Right atrium auricular region (tissue), 2 donors: ENCODE data around the gene PM20D1. TPM values are rescaled to one million over a fixed set of nuclear protein-coding genes. Genes with fewer than 3 reads are reported as not detected.
A peak's percentile ranks its signal among the peaks of the same experiment; 100 is the strongest.

Experiments used
- DNase-seq: peaks from one replicate; pipeline ENCODE4 v3.0.0-alpha.2; 2019; ENCODE audit warnings: low spot score
- H3K27ac ChIP-seq, 2 donors: fragments of 200-600 bp; sonication (generic); 1 replicate in 1 of 2; 2 replicates in 1 of 2; pipeline ENCODE4 v1.5.1; 2016 to 2019
- H3K27me3 ChIP-seq, 2 donors: fragments of 200-600 bp; sonication (generic); one replicate each; pipeline versions ENCODE4 v1.5.1 to v1.6.0; 2017 to 2019
- H3K36me3 ChIP-seq: fragments of 200-600 bp; sonication (generic); one replicate; pipeline ENCODE4 v1.5.1; 2016
- H3K4me1 ChIP-seq, 2 donors: fragments of 200-600 bp; sonication (generic); one replicate each; pipeline versions ENCODE4 v1.5.1 to v1.6.0; 2017 to 2019
- H3K4me3 ChIP-seq, 2 donors: fragments of 200-600 bp; sonication (generic); 1 replicate in 1 of 2; 2 replicates in 1 of 2; pipeline ENCODE4 v1.5.1; 2017 to 2019; ENCODE audit warnings: mild to moderate bottlenecking in 1 of 2, moderate library complexity in 1 of 2
- H3K9me3 ChIP-seq, 2 donors: fragments of 200-600 bp; sonication (generic); one replicate each; pipeline ENCODE4 v1.5.1; 2019
- total RNA-seq, 2 donors: library from RNA; depleted of rRNA; stranded (reverse); fragments of >200 nt; gene quantifications; one replicate each; pipeline ENCODE4 v1.1.0, GENCODE V29; 2016
- TF ChIP-seq, protein P1 (sequence below), 2 donors: fragments of 200-600 bp; sonication (generic); IDR thresholded peaks; one replicate each; pipeline ENCODE4 v1.5.1; 2019; ENCODE audit warnings: antibody characterized with exemption in 2 of 2

Gene PM20D1
- total RNA-seq, 2 donors from 2014 or later: 1.2 to 1.4 TPM

DNA sequence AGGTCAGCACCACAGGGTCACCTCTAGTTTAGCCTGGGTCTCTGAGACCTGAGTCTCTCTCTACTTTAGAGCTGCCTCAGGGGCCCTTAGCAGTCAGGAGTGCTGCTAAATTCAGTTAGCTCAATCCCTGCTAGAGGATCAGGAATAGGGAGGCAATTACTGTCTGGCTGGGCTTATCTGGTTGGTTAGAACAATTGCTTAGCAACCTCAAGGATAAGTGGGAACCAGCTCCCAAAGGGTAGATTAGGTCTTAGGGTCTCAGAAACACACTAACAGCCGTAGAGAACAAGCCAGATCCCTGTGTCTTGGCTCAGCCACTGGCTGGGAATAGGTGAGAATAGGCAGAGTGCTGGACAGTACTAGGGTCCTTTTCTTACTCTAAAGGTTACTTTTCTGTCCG lies 7.7 kb downstream of the PM20D1 start:
- no peaks in the 10 kb centered on the region for H3K27me3 ChIP-seq
- DNase-seq: no peak
- H3K27ac ChIP-seq: peak overlapping the region; percentile 44 to 48

DNA sequence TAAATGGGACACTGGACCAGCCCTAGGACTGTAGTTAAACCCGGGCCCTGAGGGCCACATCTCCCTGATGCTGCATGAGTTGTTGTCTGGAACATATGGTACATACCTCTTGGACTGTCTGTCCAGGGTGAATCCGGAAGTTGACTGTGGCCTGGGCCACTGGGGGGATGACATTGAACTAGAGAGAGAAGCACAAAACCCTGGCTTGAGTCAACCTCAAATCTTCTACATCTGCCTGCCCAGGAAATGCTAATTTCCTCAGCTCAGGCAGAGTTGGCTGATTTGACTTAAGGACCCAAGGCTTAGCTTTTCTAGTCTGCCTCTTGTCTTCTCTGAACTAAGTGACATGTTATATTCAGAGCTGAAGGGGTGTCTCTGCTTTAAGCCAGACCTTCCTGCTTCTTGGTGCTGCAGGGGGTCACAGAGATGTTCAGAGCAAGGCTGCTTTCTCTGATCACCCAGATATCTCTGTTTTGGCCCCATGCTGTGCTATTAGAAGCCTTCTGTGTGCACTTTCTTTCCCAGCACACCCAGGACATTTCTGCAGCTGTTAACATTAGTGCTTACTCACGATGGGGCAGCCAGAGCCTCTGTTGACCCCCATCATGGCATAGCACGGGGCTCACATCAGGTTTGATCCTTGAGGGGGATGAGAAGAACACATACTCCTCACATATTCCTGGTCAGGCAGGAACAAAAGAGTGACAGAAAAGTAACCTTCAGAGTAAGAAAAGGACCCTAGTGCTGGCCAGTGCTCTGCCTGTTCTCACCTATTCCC lies 9.6 kb downstream of the PM20D1 start:
- peaks cover 2 to 11% of the 10 kb centered on the region in 2 donors for H3K4me1 ChIP-seq
- H3K9me3 ChIP-seq: no peaks in the 10 kb centered on the region
- H3K27ac ChIP-seq: no peak overlapping the region
- no peaks in the 10 kb centered on the region for H3K27me3 ChIP-seq
- H3K4me3 ChIP-seq: no peak overlapping the region
- no peaks in the 10 kb centered on the region for H3K36me3 ChIP-seq
- TF ChIP-seq, protein P1, sequence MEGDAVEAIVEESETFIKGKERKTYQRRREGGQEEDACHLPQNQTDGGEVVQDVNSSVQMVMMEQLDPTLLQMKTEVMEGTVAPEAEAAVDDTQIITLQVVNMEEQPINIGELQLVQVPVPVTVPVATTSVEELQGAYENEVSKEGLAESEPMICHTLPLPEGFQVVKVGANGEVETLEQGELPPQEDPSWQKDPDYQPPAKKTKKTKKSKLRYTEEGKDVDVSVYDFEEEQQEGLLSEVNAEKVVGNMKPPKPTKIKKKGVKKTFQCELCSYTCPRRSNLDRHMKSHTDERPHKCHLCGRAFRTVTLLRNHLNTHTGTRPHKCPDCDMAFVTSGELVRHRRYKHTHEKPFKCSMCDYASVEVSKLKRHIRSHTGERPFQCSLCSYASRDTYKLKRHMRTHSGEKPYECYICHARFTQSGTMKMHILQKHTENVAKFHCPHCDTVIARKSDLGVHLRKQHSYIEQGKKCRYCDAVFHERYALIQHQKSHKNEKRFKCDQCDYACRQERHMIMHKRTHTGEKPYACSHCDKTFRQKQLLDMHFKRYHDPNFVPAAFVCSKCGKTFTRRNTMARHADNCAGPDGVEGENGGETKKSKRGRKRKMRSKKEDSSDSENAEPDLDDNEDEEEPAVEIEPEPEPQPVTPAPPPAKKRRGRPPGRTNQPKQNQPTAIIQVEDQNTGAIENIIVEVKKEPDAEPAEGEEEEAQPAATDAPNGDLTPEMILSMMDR (IDR thresholded peaks at IDR 0.05): no peak
- no peak for DNase-seq

More for the DNA sequence above, 7.7 kb downstream of the PM20D1 start:
- no peak overlapping the region for H3K4me3 ChIP-seq
- H3K9me3 ChIP-seq: no peaks in the 10 kb centered on the region
- TF ChIP-seq, protein P1 (IDR thresholded peaks at IDR 0.05): no peak
- H3K36me3 ChIP-seq: no peaks in the 10 kb centered on the region
- peaks cover 2 to 11% of the 10 kb centered on the region in 2 donors for H3K4me1 ChIP-seq

DNA sequence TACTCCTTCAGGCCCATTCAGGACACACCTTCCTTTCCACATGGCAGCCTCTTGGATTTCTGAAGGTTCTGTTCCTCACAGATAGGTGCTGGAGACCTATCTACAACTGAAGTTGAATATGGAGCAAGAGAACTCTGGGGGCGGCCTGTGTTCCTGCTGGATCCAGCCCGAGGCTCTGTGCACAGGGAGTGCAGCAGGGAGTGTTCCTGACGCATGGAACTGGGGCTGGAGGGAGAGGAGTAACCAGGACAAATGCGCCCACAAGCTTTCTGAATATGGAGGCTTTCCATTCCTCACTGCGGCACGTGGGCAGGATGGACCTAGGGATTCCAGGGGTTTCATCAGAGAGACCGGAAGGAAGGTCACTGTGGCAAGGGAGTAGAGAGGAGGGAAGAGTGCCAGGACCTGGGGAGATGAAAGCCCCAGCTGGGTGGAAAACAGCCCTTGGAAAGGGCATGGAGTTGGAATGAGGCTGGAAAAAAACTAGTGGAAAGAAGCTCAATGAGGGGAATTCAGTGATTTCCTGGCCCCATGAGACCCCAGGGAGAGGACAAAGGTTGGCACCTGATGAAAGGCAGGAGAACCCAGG lies 12.5 kb downstream of the PM20D1 start:
- Histone ChIP-seq H3K27ac (no peak overlapping the region), H3K4me3 (no peak overlapping the region), H3K9me3 (no peaks in the 10 kb centered on the region), H3K4me1 (peaks cover 2 to 8% of the 10 kb centered on the region in 2 donors), H3K27me3 (no peaks in the 10 kb centered on the region), H3K36me3 (no peaks in the 10 kb centered on the region)
- no peak for DNase-seq
- TF ChIP-seq, protein P1 (IDR thresholded peaks at IDR 0.05): no peak

DNA sequence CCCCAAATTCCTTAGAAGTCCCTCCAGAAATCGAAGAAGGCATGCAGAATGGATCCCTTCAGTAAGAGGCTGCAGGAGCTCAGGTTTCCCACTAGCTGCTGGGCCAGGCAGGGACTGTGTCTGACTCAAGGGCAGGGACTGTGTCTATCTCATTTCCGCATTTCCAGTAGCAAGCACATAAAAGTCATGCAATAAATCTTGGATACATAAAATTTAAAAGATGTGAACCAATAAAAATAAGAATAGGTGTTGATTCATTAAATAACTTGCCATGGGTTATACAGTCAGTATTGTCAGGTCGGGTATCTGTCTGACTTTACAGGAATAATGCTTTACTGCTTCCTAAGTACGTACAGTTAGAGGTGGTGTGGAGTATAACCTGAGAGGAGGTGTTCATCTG lies 15.2 kb downstream of the PM20D1 start:
- Histone ChIP-seq H3K4me1 (no peaks in the 10 kb centered on the region), H3K27ac (no peak overlapping the region), H3K9me3 (no peaks in the 10 kb centered on the region), H3K36me3 (no peaks in the 10 kb centered on the region), H3K27me3 (no peaks in the 10 kb centered on the region), H3K4me3 (no peak overlapping the region)
- TF ChIP-seq, protein P1 (IDR thresholded peaks at IDR 0.05): no peak
- DNase-seq: no peak

DNA sequence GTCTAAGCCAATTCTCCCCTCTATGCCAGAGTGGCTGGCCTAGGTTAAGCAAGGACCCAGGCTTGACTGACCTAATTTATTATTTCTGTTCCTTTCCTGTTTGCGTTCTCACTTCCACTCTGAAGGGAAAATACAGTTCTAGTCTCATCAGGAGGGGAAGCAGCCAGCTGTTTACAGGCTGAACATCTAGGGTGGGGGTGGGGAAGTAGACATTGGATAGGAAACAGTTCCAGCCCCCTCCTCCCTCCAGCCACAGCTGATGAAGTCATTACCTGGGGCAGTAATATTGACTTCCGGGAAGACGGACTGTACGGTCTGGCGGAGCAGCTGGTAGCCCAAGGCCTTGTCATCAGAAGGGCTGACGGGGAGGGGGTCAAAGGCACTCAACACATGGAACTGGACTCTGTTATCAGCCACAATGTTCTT lies 17.6 kb downstream of the PM20D1 start:
- Histone ChIP-seq H3K27me3 (no peaks in the 10 kb centered on the region), H3K27ac (no peak overlapping the region), H3K36me3 (no peaks in the 10 kb centered on the region), H3K4me1 (peaks cover 0 to 2% of the 10 kb centered on the region in 2 donors), H3K4me3 (no peak overlapping the region), H3K9me3 (no peaks in the 10 kb centered on the region)
- TF ChIP-seq, protein P1 (IDR thresholded peaks at IDR 0.05): no peak
- no peak for DNase-seq
